DMS53 (cell line): ENCODE results near the gene ARID1B.

Source experiments
- DNase-seq: peaks from one replicate; lab custom pipeline; 2025; lab: John Stamatoyannopoulos, UW

ARID1B gene

DNA sequence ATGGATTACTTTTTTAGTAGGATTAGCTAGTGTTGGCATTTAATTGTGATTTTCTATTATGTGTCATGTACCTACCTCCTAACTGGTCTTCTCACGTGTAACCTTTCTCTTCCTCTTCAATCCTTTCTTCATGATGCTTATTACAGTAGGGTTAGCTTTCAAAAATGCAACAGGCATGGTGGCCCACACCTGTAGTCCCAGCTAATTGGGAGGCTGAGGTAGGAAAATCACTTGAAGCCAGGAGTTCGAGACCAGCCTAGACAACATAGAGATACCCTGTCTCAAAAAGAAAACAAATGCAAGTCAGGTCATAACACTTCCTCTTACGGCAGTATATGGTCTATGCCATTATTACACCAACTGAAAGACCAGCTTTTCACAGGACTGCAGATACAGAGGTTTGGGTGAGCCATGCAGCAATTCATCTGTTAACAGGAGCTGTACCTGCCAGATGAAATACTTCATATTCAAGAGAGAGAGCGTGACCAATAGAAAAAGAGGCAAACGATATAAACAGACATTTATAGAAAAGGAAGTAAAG is 351.1 kb downstream of the ARID1B start:
- DNase-seq, result no peak

DNA sequence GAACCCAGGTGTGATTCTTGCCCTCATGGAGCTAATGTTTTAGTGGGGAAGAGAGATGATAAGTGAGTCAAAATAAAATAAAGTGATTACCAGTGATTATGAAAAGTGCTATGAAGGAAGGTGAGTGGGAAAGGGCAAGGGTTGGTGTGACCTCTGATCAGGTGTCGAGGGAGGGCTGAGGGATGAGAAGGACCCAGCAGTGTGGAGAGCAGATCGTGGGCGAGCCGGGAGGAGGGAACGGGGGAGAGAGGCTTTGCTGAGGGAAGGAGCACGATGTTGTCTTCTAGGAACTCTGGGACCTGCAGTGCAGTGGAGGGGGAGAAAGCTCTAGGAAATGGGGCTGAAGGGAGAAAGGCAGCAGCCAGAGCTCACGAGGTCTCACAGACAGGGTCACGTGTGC is 354.1 kb downstream of the ARID1B start:
- no peak for DNase-seq

DNA sequence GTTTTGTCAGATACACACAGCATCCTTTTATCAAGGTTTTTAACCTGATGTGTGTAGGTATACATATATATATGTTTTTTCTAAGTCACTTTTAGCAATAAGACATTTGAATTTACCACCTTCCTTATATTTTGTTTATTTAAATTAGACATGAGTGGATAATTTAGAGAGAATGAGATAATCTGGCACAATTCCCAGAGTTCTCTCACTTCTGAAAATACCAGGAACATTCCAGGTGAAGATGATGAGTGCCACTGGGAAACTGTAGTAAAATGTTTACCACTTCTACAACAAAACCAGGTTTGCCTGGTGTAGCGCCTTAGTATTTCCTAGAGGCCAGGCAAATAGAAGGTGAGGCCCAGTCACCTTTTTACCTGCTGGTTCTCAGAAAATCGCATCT is 356.7 kb downstream of the ARID1B start:
- no peak for DNase-seq

DNA sequence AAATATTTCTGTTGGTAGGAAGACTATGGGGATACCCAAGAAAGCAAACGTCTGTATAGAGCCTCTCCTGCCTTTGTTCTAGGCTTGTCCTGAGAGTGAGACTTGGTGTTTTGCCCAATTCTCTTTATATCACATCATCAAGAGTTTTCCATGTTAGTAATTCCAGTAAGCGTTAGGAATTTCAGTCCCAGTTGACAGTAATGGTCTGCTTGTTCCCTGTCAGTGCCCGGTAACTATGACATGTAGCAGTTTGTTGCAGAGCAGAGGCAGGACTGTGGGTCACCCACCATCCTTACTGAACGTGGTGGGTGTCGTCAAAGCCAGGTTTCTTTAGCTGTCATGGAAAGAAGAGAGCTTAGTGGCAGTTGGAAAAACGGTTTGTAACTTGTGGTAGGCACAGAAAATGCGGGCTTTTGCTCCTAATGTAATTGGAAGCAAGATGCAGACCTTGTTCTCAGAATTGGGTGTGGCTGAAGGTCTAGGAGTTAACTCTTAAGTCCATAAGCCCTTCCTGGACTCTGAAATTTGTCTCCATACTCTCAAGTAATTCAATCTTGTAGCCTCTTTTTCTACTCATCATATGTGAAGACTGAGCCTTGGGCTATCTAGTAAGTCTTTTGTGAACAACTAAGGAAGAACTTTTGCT is 357.3 kb downstream of the ARID1B start:
- DNase-seq, result no peak

DNA sequence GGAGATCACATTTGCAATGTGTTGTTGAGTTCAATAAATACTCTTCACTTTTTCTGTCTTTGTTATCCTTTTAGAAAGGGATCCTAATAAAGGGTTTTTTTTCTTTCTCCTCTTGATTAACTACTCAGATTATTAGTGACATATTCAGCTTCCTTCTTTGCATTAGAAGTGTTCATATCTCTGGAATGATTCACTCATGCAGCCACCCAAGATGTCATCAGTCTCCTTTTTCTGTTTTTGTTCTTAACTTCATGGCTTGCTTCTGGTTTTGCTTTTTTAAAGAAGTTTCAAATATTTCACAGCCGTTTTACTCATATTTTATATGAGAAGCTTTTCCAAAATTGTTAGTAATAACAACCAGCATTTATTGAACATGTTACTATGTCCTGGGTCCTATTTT is 358.5 kb downstream of the ARID1B start:
- DNase-seq, result no peak

DNA sequence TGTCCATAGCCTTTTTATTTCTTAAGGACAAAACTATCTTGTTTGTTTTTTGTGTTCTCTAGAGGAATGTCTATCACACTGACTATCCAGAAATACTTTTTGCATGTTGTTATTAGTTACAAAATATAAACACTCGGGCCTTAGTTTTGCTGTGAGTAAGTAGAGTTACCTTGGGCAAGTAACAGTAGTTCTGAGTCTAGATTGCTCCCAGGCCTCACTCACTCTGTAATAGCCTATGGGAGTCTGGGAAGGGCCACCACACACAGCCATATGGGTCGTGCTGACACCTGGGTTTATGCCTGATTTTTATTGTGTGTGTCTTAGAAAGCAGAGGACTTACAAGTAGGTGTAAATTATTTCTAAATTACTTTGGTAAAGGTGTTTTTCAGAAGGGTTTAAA is 360.3 kb downstream of the ARID1B start:
- DNase-seq, result no peak

DNA sequence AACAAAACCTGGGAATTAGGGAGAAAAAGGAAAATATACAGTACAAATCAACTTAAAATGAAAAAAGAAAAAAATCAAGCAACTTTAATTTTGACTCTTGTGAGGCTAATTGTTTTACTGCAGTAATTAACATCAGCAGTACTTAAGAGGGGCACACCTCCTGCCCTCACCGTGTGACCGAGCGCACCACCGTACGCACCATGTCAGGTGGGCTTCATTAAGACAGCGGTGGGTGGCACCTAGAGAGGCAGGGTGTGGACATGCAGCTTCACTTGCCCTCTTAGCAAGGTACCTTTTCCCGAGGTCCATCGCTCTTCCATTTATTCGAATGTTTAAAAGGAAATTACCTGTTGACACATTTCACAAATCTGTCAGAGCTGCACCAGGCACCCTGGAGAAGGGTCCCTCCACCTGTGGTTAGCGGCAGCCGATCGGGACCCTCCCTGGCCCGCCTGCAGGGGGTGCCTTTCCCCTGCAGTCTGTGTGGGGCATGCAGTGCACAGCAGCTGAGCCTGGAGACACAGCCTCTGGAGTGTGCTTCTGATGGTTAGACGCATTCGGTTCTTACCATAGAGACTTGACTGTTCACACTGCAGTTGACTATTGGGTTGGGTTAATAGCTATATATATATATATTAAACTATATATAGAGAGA is 362.0 kb downstream of the ARID1B start:
- DNase-seq, result peak; percentile 6

DNA sequence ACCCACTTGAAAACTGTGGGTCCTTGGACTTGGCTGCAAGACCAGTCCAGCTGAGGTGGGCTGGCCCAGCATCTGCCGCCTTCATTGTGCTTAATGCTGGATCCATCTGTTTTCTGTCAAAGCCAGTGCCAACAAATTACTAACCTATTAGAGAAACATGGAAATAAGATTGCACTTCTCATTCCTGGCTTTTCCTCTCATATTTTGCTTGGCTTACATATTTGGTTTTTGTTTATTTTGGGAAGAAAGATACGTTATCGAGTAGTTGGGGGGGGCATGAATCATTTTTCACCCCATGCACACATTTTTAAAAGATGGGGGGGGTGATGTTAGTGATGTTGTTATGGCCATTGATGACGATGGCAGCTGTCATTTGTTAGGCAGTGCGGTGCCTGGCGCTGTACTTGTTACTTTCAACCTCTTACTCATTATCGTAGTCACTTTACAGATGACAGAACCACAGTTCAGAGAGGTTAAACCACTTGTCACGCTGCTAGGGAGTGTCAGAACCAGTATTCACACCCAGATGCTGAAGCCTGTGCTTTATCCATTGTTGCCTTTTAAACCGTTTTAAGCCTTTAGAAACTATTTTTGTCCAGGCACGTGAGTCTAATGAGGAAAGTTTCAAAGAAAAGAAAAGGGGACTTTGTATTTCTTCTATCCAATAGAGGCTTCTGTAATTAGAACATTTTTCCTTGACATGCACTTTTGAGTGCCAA is 366.2 kb downstream of the ARID1B start:
- DNase-seq, result no peak

DNA sequence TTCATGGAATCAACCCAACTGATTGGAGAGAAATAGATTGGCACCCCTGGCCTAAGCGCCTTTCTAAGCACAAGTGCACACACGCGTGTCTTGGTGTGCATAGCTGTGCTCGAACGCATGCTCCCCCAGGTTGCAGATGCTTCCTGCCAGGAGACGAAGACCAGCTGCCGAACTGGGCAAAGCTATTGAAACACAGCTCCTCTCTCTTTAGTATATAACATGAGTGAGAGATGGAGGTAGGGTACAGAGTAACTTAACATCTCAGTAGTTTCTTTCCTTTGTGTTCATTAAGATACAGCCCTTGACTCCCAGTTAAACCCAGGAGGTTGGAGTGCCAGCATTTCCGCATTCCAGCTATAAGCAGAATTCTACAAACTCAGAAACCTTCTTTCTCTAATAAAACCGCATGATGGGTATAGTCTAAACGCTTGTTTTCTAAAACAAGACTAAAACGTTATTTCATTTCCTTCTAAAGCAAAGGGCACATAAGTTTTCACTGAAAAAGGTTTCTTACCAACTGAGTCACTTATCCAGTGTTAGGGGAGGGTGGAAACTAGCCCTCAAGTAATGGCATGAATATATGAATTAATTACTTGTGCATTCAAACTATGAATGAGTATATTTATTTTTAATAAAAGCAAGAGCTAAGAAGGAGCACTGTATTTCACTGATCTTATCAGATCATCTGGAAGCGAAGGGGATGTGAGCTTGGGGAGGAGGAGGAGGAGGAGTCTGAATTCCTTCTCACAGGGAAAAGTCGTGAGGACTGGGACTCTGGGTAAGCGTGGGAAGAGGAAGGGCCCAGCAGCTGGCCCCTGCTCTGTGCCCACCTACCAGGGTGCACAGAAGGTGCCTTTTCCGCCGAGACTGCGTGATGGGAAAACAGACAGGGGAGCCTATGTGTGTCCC is 367.0 kb downstream of the ARID1B start:
- DNase-seq, result no peak

DNA sequence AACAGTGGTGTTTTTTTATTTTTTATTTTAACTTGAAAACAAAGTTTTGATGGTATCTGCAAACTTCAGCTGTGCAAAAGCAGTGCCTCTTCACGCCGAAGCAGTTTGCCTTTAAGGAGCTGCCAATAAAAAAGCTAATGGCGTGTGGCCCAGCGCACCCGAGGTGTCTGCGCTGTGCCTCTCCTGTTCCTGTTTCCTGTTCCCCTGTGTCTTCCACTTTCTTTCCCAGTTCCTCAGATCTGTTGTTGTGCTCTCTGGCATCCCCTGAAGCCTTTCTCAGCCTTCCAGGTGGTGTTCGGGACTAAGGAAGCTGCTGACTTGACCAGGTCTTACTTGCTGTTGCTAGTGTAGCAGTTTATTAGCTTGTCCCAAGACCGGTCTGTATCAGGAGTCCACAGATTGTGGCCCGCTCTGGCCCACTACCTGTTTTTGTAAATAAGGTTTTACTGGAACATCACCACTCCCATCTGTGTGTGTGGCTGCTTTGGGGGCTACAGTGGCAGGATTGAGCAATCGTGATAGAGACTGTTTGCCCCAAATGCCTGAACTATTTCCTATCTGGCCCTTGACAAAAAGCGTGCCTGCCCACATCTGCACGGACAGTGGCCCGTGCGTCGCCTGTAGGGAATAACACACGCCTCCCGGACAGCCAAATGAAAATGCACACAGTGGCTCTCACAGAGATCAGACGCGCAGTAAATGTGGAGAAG is 367.8 kb downstream of the ARID1B start:
- no peak for DNase-seq

DNA sequence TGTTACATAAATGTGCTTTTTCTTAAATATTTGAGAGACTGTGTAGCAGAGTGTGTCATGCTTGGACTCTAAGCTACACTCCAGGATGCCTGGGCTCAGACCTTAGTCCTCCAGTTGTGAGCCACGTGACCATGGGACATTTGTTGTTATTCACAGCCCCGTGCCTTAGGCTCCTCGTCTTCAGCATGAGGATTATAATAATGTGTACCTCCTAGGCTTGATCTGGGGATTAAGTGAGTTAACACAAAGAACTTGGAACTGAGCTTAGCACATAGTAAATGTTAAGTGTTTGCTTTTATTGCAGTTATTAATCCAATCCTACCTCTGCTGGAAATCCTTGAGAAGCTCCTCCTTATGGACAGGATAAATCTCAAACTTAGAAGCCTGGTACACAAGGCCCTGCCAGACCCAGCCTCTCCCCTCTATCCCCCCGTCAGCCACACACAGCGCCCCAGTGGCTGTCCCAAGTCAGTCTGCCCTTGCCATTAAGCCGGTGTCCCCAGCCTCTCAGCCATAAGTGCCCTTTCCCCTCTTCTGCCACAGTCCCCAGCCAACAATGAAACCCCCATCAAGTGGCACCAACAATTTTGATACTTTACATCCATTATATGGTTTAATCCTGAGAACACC is 368.6 kb downstream of the ARID1B start:
- DNase-seq, result no peak

DNA sequence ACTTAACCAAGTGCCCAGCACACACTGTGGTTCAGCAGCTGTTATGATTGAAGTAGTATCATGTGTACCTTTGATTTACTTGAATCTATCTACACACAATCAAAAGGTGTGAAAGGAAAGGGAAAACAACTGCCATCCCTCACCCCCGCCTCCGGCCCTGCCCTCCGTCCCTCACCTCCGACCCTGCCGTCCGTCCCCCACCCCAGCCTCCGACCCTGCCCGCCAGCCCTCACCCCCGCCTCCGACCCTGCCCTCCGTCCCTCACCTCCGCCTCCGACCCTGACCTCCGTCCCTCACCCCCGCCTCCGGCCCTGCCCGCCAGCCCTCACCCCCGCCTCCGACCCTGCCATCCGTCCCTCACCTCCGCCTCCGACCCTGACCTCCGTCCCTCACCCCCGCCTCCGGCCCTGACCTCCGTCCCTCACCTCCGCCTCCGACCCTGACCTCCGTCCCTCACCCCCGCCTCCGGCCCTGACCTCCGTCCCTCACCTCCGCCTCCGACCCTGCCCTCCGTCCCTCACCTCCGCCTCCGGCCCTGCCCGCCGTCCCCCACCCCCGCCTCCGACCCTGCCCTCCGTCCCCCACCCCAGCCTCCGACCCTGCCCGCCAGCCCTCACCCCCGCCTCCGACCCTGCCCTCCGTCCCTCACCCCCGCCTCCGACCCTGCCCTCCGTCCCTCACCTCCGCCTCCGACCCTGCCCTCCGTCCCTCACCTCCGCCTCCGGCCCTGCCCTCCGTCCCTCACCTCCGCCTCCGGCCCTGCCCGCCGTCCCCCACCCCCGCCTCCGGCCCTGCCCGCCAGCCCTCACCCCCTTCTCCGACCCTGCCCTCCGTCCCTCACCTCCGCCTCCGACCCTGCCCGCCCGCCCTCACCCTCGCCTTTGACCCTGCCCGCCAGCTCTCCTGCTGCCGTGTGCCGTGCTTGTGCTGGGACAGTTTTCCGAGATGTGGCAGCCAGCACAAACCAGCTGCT is 370.2 kb downstream of the ARID1B start:
- DNase-seq, result peak; percentile 5

DNA sequence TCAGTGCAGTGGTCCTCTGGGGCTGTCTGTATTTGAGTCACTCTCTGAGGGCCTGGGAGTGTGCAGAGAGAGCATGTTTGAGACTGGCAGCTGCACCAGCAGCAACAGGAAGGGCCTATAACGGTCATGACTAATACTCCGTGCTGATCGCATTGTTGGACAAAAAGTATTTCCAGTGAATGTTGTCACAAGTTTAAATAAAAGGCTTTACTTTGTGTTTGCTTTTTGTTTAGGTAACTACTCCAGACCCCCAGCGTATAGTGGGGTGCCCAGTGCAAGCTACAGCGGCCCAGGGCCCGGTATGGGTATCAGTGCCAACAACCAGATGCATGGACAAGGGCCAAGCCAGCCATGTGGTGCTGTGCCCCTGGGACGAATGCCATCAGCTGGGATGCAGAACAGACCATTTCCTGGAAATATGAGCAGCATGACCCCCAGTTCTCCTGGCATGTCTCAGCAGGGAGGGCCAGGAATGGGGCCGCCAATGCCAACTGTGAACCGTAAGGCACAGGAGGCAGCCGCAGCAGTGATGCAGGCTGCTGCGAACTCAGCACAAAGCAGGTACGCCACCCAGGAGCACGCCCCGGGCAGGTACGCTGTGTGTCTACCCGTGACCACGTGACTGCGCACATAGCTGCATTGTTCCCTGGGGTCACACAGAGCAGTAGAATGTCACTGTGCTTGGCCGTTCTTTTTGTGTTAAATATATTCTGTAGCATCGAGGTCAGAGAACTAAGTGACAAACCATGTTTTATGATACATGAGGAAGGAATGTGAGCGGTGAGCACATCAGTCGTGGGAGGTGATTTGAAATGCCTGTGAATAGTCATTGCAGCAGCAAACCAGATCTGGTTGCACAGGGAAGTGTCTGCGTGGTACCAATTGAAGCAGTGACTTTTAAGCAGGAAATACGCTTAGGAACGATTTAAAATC is 371.5 kb downstream of the ARID1B start:
- no peak for DNase-seq

DNA sequence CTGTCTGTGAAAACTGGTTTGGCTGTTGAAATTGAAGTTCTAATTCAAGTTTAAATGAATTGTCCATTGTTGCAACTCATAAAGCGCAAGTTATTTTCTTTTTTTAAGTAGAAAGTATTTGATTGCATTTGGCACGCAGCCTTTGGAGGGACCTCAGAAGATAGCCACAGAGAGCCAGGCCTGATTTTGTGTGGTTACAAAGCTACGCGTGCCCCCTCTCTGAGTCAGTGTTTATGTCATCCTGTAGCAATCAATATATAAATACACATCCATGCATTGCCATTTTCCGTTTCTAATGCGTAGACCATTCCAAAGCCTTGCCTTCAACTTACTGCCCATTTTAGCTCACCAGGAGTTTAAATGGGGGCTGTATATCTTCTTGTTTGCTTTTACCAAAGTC is 372.9 kb downstream of the ARID1B start:
- DNase-seq, result no peak

DNA sequence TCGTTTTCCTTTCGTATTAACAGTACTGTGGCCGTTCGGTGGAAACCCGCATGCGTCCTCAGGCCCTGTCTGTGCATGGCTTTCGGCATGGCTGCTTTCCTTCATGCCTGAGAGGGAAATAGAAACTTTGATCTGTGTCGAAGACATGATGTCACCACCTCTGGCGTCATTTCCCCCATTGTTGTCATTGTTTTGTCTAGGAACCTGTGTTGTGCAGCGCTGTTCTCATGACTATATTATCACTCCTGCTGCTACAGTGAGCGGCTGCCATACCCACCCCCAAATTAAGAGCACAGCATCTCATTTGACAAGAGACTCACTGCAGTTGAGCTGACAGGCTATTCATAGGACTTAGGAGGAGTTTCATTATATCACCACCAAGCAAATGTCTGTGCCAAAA is 373.9 kb downstream of the ARID1B start:
- no peak for DNase-seq

DNA sequence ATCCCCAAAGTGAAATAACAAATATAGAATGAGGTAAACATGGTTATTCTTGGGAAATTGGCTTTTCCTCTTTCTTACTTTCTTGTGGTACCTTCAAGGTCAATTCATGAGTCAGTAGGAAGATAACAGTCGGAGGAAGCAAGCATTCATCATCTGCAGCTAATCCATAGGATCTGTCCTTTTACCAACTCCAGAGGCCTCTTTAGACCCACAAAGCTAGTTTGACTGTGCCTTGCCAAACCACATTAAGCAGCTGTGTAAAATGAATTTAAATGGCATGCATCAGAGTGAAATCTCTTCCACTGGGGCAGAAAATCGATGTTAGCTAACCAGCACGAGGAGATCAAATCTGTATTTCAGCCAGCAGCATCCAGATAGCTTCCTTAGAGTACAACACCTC is 374.8 kb downstream of the ARID1B start:
- DNase-seq, result no peak

DNA sequence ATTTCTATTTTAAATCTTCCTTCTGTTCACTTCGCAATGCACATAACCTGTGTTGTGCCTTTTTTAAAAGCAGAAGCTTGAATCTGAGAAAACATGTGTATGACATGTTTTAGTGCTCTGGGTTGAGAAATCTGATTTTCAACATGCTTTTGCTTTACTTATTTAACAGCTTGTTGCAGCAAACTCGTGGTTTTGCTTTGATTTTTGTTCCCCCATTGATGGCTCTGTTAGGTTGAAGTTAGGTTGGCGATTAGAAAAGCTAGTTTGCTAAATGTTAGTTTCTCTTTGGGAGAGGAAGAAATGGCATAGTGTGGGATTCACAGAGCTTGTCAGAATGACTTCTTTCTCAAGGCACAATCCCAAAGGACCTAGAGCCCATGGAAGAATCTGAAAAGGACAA is 375.4 kb downstream of the ARID1B start:
- DNase-seq, result no peak

DNA sequence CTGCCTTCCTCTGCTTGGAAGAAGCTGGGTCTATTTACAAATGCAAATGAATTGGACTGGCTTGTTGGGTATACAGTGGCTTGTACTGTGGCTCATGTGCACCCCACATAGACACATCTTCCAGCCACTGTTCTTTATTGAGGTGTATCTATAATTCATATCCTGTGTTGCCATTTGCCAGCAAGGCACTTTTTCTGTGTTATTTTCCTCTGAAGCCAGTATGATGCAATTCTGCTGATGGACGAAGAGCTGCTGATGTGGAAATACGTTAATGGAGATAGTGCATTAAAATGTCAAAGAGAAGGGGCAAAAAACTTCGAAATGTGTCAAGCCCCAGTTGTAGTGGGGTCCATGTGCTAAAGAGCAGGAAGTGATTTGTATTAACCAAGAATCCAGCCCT is 378.6 kb downstream of the ARID1B start:
- no peak for DNase-seq

DNA sequence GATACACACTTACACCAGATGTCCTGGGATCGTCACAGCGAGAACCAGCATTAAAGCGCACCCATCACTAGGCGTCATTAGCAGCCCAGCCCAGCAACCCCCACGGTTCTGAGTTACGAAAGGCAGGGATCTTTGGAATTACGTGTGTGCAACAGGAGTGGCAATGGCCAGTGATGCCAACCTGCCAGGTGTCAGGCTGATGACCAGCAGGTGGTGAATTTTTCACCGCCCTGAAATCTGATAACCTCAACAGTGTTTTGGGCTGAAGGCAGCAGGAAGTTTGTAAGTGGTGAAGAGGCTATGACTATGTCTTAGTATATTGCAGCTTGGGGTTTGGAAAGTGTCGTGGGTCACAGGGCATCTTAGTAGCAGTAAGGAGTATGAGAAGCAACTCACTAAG is 380.1 kb downstream of the ARID1B start:
- DNase-seq, result peak; percentile 95
